ENCODE measurements around the gene PAX7. TPM values are rescaled to one million over a fixed set of nuclear protein-coding genes. Genes with fewer than 3 reads are reported as not detected.
A peak's percentile ranks its signal among the peaks of the same experiment; 100 is the strongest.

PAX7 gene
- total and polyA plus RNA-seq, 4 donors = 0.03 TPM; not detected in 3

- Histone ChIP-seq H3K9ac (ENCODE audit: insufficient read depth in 1 of 2, low read length in 2 of 2) (no peak overlapping the region), H3K4me3 (no peak overlapping the region), H3K27ac (ENCODE audit: low read depth in 1 of 2, low read length in 1 of 2) (no peak overlapping the region), H3K36me3 (ENCODE audit: control insufficient read depth in 4 of 4, insufficient read depth in 4 of 4, low read length in 4 of 4) (no peaks in the 10 kb centered on the region), H3K4me1 (ENCODE audit: control insufficient read depth in 5 of 5, insufficient read depth in 5 of 5, low read length in 5 of 5) (peaks cover 0 to 6% (median 2%) of the 10 kb centered on the region in 5 donors), H3K27me3 (ENCODE audit: control insufficient read depth in 3 of 3, insufficient read depth in 3 of 3, low read length in 2 of 3) (peaks cover 22 to 92% (median 88%) of the 10 kb centered on the region in 3 donors), H3K9me3 (ENCODE audit: control insufficient read depth in 4 of 4, insufficient read depth in 3 of 4, low read length in 3 of 4) (peaks cover 0 to 4% (median 0%) of the 10 kb centered on the region in 4 donors)
- DNase-seq = no peak
- no peak for ATAC-seq (ENCODE audit: insufficient read depth, low FRiP score)
- WGBS, 2 donors = 6 to 8% methylated on average over 10 of the region's 10 CpGs
- TF ChIP-seq, protein P1, sequence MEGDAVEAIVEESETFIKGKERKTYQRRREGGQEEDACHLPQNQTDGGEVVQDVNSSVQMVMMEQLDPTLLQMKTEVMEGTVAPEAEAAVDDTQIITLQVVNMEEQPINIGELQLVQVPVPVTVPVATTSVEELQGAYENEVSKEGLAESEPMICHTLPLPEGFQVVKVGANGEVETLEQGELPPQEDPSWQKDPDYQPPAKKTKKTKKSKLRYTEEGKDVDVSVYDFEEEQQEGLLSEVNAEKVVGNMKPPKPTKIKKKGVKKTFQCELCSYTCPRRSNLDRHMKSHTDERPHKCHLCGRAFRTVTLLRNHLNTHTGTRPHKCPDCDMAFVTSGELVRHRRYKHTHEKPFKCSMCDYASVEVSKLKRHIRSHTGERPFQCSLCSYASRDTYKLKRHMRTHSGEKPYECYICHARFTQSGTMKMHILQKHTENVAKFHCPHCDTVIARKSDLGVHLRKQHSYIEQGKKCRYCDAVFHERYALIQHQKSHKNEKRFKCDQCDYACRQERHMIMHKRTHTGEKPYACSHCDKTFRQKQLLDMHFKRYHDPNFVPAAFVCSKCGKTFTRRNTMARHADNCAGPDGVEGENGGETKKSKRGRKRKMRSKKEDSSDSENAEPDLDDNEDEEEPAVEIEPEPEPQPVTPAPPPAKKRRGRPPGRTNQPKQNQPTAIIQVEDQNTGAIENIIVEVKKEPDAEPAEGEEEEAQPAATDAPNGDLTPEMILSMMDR (IDR thresholded peaks at IDR 0.05; ENCODE audit: control extremely low read depth, extremely low read depth) = no peak
Measured at GRCh38 chr1:18645747-18646090, 15.1 kb downstream of the PAX7 start.

DNA sequence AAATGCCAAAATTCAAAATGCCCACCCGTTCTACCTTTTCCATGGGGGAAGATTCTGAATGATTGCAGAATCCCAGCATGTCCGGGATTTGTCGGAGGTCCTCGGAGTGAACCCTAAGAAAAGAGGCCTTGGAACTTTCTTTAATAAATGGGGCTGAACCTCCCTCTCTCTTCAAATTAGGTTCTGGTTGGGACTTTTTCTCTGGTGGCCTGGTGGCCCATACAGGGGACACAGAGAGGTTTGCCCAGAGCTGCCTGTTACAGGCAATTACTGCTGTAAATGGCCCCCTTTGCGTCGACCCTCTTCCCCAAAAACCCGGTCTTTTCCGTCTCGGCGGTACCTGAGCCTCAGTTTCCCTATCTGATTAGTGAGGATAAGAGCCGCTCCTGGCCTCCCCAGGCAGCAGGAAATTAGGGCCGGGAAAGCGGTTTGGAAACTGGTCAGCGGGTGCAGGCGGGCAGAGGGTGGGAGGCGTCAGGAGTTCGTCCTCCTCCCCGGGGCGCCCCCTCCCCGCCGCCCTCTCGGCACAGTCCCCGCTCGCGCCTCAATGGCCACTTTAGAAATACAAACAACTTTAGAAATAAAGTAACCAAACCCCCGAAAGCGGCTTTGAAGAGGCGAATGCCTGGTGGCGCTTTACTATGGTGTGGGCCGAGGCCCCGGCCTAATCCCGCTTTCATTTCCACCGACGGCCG is 15.6 kb downstream of the PAX7 start:
- Histone ChIP-seq H3K27ac (ENCODE audit: low read depth in 1 of 2, low read length in 1 of 2) (no peak overlapping the region), H3K27me3 (ENCODE audit: control insufficient read depth in 3 of 3, insufficient read depth in 3 of 3, low read length in 2 of 3) (peaks cover 20 to 92% (median 88%) of the 10 kb centered on the region in 3 donors), H3K9me3 (ENCODE audit: control insufficient read depth in 4 of 4, insufficient read depth in 3 of 4, low read length in 3 of 4) (peaks cover 0 to 4% (median 0%) of the 10 kb centered on the region in 4 donors), H3K9ac (ENCODE audit: insufficient read depth in 1 of 2, low read length in 2 of 2) (no peak overlapping the region), H3K4me1 (ENCODE audit: control insufficient read depth in 5 of 5, insufficient read depth in 5 of 5, low read length in 5 of 5) (peaks cover 0 to 6% (median 0%) of the 10 kb centered on the region in 5 donors), H3K36me3 (ENCODE audit: control insufficient read depth in 4 of 4, insufficient read depth in 4 of 4, low read length in 4 of 4) (no peaks in the 10 kb centered on the region), H3K4me3 (no peak overlapping the region)
- WGBS, 2 donors = 2 to 3% methylated on average over 32 to 35 of the region's 35 CpGs
- TF ChIP-seq, protein P1 (IDR thresholded peaks at IDR 0.05; ENCODE audit: control extremely low read depth, extremely low read depth) = no peak
- ATAC-seq (ENCODE audit: insufficient read depth, low FRiP score) (no peak), DNase-seq (peak; percentile 49 to 72 (median 71))

DNA sequence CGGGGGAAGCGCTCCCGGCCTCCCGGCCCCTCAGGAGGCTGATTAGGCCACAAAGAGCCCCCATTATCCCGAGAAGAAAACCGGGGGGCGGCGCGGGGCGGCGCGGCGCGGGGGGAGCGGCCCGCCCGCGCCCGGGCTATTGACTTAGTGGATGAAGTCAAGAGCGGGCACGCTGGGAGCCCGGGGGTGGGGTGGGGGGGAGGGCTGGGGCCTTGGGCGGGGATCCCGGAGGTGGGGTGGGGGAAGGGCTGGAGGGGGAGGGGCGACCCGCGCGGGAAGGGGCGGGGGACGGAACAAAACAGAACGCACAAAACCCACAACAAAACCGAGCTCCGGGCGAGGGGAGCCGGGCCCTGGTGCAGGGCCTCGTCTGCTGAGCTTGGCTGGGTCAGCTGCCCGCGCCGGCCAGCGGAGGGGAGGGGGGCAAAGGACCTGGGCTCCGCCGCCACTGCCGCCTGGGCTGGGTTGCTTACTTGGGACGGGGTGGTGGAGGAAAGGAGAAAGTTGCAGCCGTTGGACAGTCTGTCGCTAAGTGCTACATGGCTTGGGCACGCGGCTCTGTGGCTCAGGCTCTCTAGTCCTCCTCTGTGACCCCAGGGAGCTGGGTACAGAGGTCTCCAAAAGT is 16.3 kb downstream of the PAX7 start:
- WGBS, 2 donors = 2 to 3% methylated on average over 41 to 48 of the region's 48 CpGs
- no peaks in the 10 kb centered on the region for H3K36me3 ChIP-seq (ENCODE audit: control insufficient read depth in 4 of 4, insufficient read depth in 4 of 4, low read length in 4 of 4)
- H3K4me3 ChIP-seq = no peak overlapping the region
- peaks cover 18 to 90% (median 87%) of the 10 kb centered on the region in 3 donors for H3K27me3 ChIP-seq (ENCODE audit: control insufficient read depth in 3 of 3, insufficient read depth in 3 of 3, low read length in 2 of 3)
- TF ChIP-seq, protein P1 (IDR thresholded peaks at IDR 0.05; ENCODE audit: control extremely low read depth, extremely low read depth) = no peak
- ATAC-seq (ENCODE audit: insufficient read depth, low FRiP score) = no peak
- peaks cover 0 to 6% (median 0%) of the 10 kb centered on the region in 5 donors for H3K4me1 ChIP-seq (ENCODE audit: control insufficient read depth in 5 of 5, insufficient read depth in 5 of 5, low read length in 5 of 5)
- peaks cover 0 to 3% (median 0%) of the 10 kb centered on the region in 4 donors for H3K9me3 ChIP-seq (ENCODE audit: control insufficient read depth in 4 of 4, insufficient read depth in 3 of 4, low read length in 3 of 4)
- no peak overlapping the region for H3K9ac ChIP-seq (ENCODE audit: insufficient read depth in 1 of 2, low read length in 2 of 2)
- H3K27ac ChIP-seq (ENCODE audit: low read depth in 1 of 2, low read length in 1 of 2) = no peak overlapping the region
- DNase-seq = no peak
